GM18526 (cell line): ENCODE measurements around the gene RUNX3.

Source experiments
- POLR2A ChIP-seq: IDR thresholded peaks from 3 replicates; pipeline ENCODE4 v1.6.1; 2011; ENCODE audit not compliant: insufficient read length; ENCODE audit errors: extremely low read depth

RUNX3 gene

DNA sequence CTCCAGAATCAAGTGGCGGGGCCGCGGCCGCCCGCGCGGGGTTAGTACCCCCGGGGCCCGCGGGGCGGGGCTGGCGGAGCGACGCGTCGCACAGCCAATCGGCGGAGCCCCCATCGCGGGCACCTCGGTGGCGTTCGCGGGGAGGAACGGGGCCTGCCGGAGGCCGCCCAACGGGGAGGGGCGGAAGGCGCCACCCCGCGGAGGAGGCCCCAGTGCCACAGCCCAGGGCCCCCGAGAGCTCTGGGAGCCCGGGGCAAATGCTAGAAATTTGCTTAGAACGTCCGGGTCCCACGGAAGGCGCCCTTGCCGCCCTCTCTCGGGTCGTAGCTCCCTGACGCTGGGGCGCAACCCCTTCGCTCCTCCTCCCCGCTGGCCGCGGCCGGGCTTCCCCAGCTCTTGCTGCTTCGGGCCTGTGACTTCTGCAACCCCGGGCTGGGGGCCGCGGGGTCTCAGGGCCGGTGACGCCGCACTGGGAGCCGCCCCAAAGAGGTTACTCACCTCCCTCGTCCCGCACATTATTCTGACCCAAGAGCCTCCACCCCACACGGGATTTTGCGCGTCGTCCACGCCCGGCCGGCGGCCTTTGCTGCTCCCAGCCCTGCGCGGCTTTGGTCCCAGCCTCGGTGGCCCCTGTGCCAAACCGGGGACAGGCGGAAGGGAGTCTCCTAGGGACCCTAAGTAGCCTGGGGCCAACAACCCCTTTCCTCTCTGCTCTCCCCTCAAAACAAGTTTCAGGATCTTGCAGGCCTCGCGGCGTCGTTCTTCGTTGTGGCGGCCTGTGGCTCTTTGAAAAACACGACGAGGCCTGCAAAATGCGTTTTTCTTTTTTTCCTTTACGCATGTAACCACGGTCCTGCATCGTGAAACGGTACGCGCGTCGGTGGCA lies at the start of gene RUNX3:
Gene RUNX3 (minus strand): TSS at position 17 of the 886 bp plus-strand sequence. CDS start 408 bp downstream, outside the sequence.
- peak; percentile 24 for TF ChIP-seq POLR2A

DNA sequence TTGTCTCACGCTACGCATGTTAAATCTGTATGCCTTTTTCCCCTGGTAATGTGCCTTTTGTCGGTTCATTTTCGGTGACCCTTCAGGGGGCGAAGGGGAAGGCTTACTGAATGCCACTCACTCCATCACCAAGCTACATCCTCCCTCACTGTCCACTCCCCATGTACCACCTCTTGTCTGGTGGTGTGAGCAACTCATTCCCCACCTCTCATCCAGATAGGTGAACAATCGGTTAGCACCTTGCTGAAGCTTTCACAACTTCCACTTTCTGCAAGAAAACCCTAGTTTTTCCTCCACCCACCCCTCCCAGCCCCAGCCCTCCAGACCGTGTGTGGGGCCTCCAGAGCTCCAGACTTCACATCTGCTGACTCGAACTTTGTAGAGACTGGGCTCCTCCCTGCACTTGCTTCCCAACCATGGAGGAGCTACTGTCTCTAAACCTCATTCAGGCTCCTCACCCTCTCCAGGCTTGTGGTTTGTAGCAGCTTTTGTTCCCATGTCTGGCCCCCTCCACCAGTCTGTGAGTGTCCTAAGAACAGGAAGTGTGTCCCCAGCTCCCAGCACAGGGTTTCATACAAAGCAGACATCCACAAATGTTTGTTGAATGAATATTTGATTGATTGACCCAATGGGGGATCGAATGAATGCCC lies 48.4 kb upstream of the RUNX3 start:
- no peak for TF ChIP-seq POLR2A

DNA sequence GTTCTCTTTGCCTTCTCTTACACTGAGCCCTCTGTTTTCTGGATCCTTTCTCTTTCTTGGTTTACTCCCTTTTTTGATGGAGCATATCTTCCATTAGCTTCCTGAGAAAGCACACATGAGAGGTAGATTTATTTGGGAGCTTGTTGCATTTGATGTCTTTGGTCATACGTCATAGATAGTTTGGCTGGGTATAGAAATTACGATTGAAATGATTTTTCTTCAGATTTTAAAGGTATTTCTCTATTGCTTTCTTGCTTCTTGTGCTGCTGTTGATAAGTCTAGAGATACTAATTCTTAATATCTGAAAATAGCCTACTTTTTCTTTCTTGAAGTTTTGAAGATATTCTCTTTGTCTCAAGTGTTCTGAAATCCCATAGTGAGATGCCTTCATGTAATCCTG lies 45.3 kb upstream of the RUNX3 start:
- no peak for TF ChIP-seq POLR2A

DNA sequence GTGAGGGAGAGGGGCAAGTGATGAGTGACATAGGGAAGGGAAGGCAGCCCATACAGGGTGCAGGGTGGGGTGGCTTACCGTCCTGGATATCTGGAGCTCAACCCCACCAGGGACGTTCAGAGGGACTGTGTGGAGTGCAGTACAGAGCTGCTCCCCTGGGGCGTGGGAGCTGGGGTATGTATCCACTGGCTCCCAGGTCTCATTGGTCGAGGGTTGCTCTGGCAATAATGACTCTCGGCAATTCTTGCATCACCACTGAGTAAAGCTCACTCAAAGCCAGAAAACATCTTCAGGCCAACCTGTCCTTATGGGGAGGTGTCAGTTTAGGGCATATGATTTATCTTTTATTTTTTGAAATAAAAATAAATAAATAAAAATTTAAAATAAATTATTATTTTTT lies 43.2 kb upstream of the RUNX3 start:
- TF ChIP-seq POLR2A, result no peak

DNA sequence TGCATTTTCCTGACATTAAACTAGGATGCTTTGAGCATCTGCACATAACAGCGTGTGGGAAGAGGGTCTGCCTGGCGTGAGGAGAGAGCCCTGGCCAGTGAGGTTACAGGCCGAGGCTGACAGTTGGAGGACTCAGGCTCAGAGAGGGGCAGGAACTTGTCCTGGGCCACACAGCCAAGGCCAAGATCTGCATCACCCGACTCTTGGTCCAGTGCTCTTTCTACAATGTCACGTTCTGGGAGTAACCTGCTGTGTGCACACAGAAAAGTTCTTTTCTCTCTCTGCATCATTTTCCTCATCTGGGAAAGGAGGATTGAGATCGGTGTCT lies 42.8 kb upstream of the RUNX3 start:
- TF ChIP-seq POLR2A, result no peak

DNA sequence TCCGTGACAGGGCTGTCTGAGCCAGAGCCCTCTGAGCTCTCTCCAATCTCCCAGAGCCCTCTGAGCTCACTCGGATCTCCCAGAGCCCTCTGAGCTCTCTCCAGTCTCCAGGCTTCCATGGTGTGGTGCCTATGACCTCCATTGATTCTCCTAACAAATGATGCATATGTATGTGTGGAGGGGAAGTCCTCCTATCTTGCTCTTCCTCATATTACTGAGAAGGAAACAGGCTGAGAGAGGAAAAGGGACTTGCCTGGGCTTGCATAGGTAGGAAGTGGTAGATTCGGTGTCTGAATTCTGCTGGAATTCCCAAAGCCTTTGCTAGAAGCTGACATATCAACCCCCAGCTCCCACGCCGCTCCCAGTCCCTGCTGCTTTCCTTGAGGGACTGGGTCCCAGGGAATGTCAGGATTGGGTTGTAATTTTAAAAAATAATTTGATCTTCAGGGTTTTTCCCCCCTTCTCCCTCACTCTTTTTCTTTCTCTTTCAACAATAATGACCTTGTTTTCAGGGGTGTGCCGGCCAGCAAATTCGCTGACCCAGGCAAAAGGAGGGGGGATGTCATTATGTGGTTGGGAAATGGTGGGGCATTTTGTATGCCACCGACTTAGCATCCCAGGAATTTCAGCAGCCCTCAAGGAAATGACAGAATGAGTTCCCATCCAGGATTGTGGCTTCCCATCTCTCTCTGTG lies 42.3 kb upstream of the RUNX3 start:
- TF ChIP-seq POLR2A, result no peak

DNA sequence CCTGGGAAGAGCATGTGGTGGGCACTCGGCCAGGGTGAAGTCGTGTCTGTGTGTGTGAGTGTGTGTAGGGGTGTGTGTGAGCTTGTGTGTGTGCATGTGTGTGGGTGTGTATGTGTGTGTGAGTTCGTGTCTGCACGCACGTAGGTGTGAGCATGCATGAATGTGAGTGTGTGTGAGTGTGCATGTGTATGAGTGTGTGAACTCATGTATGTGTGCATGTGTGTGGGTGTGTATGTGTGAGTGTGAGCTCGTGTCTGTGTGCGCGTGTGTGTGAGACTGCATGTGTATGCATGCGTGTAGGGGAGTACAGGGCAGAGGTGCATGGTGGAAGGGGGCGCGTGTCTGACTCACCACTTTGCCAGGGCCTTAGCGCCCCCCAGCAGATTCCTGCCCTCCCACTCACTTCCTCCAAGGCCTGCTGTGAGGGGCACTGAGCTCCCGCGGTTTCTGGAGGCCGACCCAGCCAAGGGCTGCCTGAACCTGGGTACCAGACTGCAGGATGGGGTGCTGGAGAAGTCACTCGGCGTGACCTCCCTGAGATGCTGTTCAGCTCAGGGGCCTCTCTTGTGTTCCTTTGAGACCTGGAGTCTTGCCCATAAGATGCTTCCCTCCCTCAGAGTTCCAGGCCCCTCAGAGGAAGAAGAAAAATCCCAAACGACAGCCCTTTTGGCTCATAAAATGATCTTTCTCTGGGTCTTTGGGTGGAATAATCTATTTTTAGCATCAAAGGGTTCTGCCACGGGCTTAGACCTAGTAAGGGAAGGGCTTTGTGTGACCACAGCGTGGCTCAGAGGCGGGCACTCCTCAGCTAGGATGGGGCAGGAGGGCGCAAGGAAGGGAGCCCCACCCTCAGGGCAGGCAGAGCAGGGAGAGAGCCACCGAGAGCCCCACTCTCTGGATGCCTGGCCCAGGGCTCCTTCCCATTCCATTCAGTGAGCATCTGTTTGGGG lies 41.1 kb upstream of the RUNX3 start:
- no peak for TF ChIP-seq POLR2A

DNA sequence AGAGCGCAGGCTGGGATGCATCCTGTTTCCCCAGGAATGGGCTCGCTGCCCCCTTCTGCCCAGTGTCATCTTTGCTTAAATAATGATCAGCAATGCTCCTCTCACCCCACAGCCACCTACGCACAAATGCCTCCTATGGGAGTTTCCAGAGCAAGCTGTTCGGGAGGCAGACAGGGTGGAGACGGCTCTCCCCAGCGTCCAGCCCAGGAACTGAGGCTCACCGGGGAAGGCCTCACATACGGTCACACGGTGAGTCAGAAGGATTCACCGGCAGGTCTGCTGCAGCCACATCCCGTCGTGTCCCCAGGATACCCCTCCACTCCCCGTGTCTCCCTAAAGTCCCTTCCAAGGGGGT lies 40.3 kb upstream of the RUNX3 start:
- no peak for TF ChIP-seq POLR2A

DNA sequence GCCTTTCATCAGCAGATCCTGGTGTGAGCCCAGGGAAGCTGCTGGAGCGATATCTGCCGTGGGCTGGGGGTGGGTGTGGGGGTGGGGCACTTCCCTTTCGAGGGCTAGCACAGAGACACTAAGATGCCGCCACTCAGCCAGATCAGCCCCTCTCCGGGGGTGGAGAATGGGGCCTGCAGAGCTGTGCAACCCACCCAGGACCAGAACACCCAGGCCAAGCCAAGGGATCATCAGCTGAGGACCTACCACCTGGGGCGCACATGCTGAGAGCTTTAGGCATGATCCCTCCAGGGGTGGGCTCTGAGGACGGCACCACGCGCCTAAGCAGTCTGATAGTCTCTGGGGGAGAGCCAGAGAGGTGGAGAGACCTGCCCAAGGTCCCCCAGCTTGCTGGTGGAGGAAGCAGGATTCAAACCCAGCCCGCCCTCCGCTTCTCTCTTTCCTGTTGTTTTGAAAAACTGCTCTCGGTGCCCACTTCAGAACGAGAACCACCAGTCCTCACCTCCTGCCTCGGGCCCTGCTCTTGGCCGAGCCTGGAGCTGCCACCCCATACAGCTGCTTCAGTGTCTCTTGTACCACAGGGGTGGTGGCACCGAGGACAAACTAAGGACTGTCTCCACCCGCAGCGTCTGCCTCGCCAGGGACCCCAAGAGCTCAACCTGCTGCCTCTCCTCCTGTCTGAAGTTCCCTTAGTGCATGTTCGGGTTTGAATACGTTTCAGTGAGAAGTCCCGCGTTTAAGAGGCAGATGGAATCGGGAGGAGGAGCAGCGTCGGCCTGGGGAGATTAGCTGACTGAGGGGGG lies 39.7 kb upstream of the RUNX3 start:
- no peak for TF ChIP-seq POLR2A

DNA sequence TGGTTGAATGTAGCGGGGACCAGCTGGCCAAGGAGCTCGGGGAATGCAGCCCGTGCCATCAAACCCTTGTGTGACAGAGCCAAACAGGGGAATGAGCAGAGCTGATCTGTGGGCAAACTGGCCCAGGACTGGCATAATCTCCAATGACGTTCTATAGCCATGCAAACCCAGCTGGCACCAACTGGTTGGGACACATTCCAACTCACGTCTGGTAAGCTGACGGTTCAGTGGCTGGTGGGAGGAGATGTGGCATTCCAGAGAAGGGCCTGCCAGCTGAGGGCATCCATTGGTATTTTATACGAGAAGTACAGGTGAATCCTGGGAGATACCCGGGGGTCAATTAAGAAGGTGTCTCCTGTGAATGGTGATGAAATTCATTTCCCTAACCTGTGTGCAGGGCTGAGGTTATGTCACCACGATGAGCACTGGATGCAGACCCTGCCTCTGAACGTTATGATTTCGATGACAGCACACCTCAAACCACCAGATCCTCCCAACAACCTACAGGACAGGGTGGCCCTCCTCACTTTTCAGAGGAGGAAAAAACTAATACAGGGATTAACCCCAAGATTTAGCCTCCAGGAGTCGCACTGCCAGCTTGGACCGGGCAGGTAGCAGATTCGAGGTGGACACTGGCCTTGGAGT lies 39.0 kb upstream of the RUNX3 start:
- TF ChIP-seq POLR2A, result no peak

DNA sequence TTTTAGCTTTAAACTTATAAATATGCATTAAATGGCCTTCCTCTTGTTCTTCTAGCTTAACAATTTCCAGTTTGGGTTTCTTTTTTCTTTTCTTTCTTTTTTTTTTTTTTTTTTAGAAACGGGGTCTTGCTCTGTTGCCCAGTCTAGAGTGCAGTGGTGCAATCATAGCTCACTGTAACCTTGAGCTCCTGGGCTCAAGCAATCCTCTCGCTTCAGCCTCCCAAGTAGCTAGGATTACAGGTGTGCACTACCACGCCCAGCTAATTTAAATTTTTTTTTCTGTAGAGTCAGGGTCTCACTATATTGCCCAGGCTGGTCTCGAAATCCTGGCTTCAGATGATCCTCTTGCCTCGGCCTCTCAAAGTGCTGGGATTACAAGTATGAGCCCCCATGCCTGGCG lies 37.9 kb upstream of the RUNX3 start:
- no peak for TF ChIP-seq POLR2A

DNA sequence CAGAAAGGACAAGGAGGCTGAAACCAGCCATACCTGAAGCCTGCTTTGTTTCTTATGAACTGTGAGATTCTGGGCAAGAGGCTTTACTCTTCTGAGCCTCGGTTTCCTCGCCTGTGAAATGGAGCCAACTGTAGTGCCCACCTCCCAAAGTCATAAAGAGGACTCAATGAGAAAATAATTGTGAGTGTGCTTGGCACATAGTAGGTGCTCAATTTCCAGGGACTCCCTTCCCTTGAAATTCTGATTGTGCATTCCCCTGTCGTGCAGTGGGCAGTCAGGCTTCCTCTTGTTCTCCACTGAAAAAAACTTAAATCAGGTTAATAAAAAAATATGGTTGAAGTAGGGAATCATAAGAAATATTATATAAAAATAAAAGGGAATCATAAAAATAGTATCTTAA lies 37.5 kb upstream of the RUNX3 start:
- TF ChIP-seq POLR2A, result no peak

DNA sequence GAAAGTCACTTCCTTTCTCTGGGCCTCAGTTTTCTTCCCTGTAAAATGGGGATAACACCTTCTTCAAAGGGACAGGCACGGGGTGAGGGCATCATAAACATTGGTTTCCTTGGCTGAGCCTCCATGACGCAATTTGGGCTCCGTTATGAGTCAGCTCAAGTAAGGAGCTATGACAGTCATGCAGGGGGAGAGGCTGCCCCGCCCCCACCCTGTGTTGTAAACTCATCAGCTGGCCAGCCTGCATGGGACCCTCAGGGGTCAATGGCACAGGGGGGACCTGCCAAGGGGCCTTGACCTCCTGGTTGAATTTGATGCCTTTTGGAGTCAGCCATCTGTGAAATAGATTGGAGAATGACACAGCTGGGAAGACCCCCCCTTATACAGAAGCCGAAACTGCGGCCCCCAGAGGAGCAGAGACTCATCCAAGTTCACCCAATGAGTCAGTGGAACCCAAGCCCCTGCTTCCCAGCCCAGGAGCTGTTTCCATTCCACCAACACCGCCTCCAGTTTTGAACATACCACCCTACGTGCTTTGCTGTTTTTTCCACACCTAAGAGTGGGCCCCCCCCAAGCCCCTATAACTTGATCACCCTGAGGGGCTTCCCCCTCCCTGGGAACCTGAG lies 36.8 kb upstream of the RUNX3 start:
- TF ChIP-seq POLR2A, result no peak
